HK-2 (cell line): ENCODE results near the gene ARHGEF2.
"Not testable (repeated sequence)": the region's sequence is repeated elsewhere in the genome, so short reads cannot be mapped to it uniquely, and the experiment has no call there.

ENCODE experiments used
- DNase-seq: peaks from one replicate; pipeline ENCODE4 v3.0.0-alpha.2; 2018; ENCODE audit not compliant: unreplicated experiment

ARHGEF2 gene

DNA sequence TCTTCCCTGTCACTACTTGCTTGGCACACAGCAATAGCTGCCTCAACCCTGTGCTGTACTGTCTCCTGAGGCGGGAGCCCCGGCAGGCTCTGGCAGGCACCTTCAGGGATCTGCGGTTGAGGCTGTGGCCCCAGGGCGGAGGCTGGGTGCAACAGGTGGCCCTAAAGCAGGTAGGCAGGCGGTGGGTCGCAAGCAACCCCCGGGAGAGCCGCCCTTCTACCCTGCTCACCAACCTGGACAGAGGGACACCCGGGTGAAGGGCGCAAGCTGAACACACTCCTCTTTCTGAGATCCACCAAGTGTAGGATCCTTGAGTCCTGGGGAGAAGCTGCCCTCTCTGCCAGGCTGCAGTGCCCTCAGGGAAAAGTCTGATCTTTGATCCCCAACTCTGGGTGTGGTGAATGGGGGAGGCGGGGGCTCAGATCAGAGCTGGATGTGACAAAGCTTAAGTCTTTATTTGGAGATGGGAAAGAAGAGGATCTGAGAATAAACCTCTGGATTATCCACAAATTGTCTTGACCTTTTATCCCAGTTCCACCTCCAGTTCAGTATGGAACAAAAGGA lies 35.7 kb downstream of the ARHGEF2 start:
- DNase-seq = no peak

- DNase-seq = no peak
Observed at GRCh38 chr1:155941845-155942531, 36.4 kb downstream of the ARHGEF2 start.

- DNase-seq = no peak
Observed at GRCh38 chr1:155940993-155941844, 37.1 kb downstream of the ARHGEF2 start, which contains the start of gene RXFP4. RXFP4 (plus strand) TSS chr1:155941638; CDS start chr1:155941710, 72 bp downstream.

DNA sequence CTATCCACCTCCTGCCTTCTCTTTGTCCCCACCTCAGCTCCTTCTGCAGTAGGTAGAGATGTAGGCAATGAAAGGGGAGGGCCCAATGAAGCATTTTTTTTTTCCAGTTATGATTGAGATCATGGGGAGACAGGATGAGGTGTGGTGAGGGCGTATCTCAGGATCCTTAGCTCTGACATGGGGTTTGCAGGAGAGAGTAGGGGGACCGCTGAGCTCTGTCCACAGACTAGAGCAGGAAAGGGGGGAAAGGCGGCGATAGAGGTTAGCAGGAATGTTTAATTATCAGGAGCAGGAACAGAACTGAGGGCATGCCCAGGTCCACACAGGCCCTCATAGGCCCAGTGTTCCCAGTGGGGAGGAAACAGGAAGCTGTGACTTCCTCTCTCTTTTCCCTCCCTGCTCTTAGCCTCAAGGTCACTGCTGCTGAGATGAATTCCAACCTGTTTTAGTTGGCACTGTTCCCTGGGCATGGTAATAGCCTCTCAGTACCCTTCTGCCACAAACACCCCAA lies 37.8 kb downstream of the ARHGEF2 start:
- no peak for DNase-seq

DNA sequence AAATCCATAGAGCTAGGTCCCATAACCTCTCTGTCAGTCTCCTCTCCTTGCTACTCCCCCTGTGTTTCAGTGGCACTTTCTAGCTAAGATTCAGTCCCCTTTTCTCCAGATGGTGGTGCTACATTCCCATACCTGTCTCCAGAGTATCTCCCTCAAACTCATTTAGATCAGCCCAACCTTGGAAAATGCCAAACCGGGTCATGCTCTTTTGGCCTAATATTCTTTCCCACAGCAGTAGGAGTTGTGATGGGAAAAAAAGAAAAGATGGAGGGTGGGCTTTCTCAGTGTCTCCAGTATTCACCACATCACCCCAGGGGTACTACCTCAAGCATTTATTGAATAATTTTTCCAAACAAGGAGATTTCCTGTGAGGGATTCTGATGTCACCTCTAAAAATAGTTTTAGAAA lies 40.1 kb downstream of the ARHGEF2 start:
- no peak for DNase-seq

DNA sequence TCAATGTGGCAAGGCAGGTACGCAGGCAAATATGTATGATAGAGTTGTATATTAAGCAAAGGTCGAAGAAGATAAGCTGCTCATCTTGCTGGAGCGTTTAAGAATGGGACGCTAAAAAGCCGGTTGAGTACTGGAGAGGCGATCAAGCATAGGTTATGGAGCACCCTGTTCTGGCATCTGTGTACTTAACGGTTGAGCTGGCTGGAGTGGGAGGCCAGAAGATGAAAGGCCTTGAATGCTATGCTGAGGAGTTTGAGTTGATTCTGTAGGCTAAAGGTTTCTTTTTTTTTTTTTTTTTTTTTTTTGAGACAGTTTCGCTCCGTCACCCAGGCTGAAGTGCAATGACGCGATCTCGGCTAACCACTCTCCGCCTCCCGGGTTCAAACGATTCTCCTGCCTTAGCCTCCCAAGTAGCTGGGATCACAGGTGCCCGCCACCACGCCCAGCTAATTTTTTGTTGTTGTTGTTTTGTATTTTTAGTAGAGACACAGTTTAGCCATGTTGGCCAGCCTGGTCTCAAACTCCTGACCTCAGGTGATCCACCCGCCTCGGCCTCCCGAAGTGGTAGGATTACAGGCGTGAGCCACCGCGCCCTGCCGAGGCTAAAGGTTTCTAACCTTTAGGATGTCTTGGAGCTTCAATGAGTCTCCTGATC lies 43.3 kb downstream of the ARHGEF2 start:
- DNase-seq = peak; percentile 49

DNA sequence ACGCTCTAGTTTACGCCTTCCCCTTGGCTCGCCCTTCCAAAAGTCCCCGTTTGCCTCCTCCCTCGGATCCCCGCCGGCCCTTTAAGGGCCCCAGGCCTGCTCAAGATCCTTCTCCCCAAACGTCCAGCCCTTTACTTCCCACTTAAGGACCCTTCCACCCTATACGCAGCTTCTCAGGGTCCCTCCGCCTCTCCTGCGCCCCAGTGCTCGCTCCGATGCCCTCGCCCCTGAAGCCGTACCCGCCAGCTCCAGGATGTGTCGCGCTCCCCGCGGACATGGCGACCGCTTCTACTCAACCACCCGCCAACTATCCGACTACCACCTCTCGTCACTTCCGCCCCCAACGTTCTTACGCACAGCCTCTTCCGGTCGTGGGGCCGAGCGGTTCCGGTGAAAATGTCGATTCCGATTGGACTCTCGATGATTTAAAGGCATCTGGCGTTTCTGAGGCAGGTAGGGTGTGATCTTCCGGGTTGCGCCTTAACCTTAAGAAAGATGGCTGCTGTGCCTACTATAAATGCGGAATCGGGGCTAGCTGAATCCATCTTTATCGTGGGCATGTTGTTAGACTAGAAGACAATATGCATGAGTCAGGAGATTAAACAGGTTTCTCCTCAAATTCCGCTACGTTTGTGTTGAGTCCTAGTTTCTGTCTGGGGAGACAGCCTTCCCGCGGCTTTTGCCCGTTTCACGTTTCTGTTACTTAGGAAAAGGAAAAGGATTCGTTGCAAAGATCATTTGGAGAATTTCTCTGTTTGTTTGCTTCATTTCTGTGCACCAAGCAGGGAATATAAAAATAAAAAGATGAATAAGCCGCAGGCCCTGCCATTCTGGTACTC lies 44.0 kb downstream of the ARHGEF2 start, which contains the start of gene KHDC4:
KHDC4 (minus strand) TSS at position 317 of the 839 bp plus-strand sequence; CDS start at position 277, 40 bp downstream.
- DNase-seq = peak; percentile 94

GRCh38 chr1:155933591-155934096 lies 44.7 kb downstream of the ARHGEF2 start:
- no peak for DNase-seq

DNA sequence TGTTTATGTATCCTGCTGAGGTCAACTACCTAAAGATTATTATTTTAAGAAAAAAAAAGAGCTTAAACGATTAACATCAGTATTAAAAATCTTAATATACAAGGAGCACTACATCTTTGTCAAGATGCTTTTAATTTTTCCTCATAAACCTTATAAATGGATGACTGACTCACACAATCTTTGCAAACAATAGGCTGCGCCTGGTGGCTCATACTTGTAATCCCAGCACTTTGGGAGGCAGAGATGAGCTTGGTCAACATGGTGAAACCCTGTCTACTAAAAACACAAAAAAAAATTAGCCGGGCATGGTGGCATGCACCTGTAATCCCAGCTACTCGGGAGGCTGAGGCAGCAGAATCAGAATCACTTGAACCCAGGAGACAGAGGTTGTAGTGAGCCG lies 45.9 kb downstream of the ARHGEF2 start:
- DNase-seq = no peak

DNA sequence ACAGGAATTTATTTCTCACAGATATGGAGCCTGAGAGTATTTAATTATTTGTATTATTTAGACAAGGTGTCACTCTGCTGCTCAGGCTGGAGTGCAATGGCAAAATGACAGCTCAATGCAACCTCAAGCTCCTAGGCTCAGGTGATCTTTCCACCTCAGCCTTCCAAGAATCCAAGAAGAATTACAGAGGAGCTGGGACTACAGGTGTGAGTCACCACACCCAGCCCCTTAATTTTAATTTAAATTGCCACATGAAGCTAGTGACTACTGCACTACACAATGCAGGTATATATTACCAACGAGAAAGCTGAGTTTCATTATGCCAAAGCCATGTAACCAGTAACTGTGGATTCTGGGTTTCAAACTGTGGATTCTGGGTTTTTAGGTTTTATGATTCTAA lies 46.3 kb downstream of the ARHGEF2 start:
- DNase-seq = no peak

GRCh38 chr1:155931332-155932038 lies 46.9 kb downstream of the ARHGEF2 start:
- no peak for DNase-seq

DNA sequence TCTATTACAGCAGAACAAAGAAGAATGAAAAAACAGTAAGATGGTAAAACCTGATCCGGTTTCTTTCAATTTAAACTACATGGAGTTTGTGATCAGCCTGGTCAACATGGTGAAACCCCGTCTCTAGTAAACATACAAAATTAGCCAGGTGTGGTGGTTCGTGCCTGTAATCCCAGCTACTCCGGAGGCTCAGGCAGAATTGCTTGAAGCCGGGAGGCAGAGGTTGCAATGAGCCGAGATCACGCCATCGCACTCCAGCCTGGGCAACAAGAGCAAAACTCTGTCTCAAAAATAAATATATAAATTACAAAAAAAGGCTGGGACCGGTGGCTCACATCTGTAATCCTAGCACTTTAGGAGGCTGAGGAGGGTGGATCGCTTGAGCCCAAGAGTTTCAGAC lies 47.6 kb downstream of the ARHGEF2 start:
- not testable (repeated sequence) for DNase-seq

DNA sequence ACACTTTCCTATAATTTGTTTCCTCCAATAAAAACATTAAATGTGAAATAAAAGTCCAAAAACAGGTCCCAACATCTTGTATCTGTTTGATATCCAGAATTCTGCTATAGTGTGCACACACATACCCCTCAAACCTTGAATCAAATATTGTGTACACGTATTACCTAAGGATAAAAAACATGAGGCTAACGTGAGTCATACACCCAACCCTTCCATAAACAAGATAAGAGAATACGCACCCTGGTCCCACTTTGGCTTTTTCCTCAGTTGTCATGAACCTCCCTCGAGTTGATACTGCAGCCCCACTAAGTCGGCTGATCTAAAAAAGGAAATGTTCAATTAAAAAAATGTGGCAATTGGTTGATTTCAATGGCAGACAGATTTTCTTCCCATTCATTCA lies 49.3 kb downstream of the ARHGEF2 start:
- no peak for DNase-seq

DNA sequence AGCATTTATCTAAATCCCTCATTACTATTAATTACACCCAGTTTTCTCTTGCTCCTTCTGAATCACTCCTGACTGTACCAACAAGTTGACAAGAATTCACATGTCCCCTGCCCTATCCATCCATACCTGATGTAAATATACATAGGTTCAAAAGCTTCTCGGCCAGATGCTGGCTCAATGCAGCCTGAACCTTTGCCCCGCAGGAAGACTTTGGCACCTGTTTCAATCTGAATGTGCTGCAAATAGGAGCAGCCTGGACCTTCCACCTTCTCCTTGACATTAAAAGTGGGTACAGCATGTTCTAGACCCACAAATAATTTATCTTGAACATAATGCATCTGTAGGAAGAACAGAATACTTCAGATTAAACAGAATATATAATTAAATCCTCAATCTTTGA lies 52.8 kb downstream of the ARHGEF2 start:
- DNase-seq = no peak

DNA sequence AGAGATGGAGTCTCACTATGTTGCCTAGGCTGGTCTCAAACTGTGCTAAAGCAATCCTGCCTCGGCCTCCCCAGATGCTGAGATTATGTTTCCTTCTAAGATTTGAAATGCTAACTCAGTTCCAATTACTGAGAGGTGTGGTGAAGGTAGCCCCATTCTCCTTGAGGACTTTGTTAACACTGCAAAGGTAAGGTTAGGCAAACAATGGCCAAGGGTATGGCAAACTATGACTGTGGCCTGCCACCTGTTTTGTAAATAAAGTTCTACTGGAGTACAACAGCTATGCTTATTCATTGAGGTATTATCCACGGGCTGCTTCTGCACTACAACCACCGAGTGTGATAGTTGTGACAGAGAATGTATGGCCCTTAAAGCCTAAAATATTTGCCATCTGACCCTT lies 57.6 kb downstream of the ARHGEF2 start:
- no peak for DNase-seq

GRCh38 chr1:155919801-155920200 lies 58.5 kb downstream of the ARHGEF2 start:
- DNase-seq = no peak

- no peak for DNase-seq
Observed at GRCh38 chr1:155918660-155919059, 59.7 kb downstream of the ARHGEF2 start.

GRCh38 chr1:155913969-155914757 lies 64.2 kb downstream of the ARHGEF2 start:
- DNase-seq = no peak

DNA sequence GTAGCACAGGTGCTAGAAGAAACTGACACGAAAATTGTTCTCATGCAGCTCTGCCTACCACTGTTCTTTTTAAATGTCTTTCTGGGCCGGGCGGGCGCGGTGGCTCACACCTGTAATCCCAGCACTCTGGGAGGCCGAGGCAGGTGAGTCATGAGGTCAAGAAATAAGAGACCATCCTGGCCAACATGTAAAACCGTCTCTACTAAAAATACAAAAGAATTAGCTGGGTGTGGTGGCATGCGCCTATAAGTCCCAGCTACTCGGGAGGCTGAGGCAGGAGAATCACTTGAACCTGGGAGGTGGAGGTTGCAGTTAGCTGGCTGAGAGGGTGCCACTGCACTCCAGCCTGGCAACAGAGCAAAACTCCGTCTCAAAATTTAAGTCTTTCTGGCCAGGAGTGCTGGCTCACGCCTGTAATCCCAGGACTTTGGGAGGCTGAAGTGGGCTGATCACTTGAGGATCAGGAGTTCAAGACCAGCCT lies 66.3 kb downstream of the ARHGEF2 start:
- DNase-seq = peak; percentile 38
